ENCODE data around the gene INSM1.

INSM1 gene

DNA sequence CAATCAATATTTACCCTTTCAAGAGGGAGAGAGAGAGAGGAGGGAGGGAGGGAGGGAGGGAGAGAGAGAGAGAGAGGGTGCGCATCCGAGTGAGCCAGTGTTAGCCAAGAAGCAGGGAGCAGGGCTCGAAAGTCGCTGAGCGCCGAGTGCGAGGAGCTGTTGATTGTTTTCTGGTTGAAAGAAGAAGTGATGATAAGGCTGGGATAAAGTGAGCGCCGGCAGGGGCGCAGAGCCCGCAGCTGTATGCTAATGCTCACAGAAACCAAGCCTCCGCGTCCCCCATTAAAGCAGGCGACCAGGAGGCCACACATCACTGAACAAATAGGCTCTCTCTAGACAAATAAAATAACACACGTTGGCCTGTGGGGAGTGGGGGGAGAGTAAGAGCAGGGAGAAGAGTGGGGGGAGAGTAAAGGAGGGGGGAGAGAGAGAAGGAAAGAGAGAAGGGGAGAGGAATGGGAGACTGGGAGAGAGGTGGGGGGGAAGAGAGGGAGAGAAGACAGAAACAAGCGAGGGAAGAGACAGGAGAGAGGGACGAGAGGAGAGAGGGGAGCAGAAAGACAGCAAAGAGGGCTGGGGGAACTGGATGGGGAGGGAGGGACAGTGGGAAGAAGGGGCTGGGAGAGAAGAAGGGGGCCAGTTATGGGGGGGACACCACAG, 5.0 kb upstream of the INSM1 start:
- DNase-seq: no peak

DNA sequence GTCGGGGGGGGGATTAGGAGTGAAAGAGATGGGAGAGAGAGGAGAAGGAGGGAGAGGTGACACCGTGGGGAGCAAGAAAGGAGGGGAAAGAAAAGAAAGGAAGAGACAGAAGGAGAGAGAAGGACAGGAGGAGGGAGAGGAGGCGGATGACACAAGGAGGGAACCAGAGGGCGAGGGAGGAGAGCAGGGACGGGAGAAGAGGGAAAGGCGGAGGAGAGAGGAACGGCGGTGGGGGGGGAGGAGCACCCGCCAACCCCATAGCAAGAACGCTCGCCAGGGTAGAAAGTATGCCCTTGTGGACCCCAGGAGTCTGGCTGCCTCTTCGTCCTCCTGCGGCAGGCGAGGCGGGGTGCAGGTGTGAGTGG, 4.5 kb upstream of the INSM1 start:
- no peak for DNase-seq

DNA sequence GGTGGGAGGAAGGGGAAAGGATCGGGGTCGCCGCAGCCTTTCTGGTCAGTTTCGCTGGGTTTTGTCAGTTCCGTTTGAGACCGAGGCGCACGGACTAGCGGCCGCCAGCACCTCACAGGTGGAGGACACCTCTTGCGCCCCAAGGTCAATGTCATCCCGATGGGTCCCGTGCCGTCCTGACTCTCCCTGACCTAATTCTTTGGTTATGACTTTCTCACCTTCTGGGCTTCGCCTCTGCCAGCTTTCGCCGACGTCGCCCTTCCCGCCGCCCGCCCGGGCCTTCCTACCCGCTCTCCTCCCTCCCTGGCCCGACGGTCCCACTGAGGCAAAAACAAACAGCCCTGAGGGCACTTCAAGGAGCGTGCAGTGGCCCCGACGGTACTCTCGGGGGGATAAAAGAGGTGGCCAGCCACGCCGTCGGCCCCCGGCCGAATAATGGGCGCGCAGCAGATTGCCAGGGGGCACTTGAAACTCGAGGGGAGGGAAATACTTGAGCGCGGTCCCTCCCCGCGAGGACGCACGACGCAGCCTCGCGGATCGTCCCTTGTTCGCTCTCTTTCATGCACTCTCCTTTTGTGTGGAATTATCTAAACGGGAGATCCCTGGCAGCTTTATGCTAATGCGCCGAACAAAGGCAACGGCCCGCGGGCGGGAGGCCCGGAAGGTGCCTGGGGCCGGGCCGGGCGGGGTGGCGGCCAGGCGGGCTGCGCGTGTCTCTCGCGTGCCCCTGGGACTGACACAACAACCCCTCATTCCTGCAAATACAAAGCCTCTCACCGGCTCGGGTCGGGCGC, 3.9 kb upstream of the INSM1 start:
- DNase-seq: no peak

DNA sequence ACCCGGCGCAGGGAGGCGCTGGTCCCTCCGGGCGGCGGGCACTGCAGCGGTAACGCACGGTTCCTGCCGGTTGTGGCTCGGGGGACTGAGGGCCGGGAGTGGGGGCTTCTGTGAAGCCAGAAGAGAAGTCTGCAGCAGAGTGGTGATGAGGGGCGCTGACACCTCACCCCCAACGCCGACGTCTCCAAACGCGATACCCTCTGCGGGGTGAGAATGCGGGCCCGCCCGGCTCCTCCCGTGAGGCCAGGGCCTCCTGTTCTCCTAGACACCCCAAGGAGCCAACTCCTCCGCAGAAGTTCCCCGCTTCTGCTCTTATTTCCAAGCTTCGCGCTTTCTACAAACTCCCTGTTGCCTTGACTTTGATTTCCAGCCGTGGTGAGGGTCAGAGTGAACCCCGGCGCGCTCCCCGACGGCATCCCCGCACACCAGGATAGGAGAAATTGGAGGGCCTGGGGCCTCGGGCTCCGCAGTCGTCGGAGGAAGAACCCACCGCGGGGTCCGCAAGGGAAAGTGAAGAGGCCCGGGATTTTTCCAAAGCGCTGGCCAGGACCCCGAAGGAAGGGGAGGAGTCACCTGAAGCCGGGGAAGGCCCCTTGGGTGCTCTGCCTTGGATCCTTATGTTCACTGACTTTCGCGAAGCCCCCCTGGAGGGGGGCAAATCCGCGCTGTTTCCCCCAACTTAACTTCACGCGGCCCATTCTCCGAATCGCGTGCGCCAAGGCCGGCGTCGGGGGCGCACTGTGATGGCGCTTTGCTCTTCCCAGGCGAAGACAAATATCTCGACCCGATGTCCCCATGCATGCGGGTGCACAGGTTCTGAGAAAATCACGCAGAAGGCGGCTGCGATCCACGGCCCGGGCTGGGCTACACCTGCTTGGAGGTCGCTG, 3.1 kb upstream of the INSM1 start:
- no peak for DNase-seq

DNA sequence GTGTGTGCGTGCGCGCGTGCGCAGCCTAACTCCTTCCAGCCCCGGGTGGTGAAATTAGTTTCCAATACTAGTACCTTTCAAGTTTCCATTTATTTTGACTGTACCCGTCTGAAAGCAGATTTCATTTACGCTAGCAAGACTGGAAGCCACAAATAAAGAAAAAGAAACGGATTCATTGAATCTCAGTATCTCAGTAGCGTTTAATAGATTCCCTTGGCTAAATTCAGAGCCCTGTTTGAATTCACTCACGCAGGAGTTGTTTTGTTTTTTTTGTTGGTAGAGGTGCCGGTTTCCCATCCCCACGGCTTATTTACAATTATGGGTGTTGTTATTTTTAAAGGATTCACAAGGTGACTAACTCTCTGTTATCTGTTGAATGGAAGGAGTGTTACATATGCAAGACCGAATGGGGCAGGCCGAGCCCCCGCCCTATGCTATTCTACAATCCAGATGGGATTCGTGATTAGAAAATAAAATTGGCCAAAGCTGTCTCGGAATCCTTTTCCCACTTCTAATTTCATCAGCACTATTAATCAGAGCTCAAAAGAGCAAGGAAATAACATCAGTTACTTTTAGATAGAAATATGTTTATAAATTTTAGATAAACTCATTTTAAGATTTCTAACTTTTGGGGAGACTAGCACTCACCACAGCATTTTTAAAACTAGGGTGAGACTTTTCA, 2.3 kb upstream of the INSM1 start:
- DNase-seq: no peak

- DNase-seq: no peak
Observed at GRCh38 chr20:20366551-20366875, 1.4 kb upstream of the INSM1 start.

- DNase-seq: no peak
Observed at GRCh38 chr20:20366876-20367574, 879 bp upstream of the INSM1 start.

- DNase-seq: no peak
Observed at GRCh38 chr20:20368418-20369249, 730 bp downstream of the INSM1 start.

DNA sequence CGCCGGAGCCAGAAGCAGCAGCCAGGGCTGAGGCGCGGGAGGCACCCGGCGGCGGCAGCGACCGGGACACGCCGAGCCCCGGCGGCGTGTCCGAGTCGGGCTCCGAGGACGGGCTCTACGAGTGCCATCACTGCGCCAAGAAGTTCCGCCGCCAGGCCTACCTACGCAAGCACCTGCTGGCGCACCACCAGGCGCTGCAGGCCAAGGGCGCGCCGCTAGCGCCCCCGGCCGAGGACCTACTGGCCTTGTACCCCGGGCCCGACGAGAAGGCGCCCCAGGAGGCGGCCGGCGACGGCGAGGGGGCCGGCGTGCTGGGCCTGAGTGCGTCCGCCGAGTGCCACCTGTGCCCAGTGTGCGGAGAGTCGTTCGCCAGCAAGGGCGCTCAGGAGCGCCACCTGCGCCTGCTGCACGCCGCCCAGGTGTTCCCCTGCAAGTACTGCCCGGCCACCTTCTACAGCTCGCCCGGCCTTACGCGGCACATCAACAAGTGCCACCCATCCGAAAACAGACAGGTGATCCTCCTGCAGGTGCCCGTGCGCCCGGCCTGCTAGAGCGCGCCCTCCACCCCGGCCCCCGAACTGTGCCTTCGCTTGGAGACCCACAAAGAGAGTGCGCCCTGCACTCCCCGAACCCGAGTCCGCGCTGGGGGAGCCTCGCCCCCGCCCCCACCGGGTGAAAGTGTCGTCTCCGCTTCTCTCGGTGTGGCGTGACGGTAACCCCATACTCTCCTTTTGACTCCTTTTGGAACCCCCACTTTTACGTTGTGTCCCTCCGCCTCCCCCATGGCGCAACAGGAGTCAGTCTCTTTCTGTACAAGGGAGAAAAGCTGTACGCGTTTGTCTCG, 1.6 kb downstream of the INSM1 start:
- no peak for DNase-seq

DNA sequence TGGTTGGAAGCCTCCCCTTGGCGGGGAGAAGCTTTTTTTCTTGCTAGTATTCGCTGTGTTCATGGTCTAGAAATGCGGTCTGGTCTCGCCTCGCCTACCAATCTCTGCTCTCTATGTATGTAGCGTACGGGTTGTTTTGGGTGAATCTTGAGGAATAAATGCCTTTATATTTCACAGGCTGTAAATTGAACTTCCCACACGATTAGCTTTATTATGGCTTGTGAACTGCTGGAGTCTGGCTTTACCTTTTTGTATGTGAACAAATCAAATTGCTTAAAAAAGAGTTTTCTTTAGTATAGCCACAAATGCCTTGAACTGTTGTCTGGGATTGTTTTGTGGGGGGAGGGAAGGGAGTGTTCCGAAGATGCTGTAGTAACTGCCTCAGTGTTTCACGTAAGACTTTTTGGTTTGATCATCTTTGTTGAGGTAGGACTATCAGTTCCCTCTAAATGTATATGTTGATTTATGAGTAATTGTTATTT, 2.2 kb downstream of the INSM1 start:
- no peak for DNase-seq

GRCh38 chr20:20371083-20371482, 3.2 kb downstream of the INSM1 start:
- DNase-seq: no peak

- no peak for DNase-seq
Observed at GRCh38 chr20:20371681-20372080, 3.8 kb downstream of the INSM1 start.

- no peak for DNase-seq
Observed at GRCh38 chr20:20373091-20373571, 5.2 kb downstream of the INSM1 start.

DNA sequence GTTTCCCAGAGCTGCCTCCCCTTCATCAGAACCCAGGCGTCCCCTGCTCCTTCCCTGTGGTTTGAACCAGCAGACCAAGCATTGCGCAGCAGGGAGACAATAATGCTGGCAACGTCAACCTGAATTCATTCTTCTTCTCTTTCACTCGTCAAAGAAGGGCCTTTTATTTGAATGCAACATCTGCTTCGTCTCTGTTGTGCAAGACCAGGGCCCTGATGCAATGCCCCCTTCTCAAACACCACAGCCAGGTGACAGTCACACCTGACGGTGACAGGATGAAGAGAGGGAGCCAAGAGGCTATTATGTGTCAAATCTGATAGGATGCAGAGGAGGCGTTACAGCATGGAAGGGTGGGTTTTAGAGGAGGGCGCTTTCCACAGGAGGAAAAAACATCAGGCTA, 8.0 kb downstream of the INSM1 start:
- no peak for DNase-seq

DNA sequence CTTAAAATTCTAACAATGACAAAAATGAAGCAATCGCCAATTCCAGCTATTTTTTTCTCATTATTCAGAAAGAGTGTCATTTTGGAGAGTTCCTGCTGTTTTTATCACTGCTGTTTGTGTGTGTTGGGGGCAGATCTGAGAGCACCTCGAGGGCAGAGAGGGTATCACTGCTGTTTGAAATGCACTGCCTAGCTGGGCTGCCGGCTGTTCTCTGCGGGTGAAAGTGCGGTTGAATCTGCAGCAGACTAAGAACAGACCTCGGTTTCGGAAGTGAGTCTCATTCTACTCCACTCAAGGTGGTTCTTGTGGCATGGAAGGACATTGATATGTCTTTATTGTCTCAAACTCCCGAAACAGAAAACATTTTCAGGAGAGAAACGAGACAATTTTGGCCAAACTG, 18.3 kb downstream of the INSM1 start:
- DNase-seq: no peak

DNA sequence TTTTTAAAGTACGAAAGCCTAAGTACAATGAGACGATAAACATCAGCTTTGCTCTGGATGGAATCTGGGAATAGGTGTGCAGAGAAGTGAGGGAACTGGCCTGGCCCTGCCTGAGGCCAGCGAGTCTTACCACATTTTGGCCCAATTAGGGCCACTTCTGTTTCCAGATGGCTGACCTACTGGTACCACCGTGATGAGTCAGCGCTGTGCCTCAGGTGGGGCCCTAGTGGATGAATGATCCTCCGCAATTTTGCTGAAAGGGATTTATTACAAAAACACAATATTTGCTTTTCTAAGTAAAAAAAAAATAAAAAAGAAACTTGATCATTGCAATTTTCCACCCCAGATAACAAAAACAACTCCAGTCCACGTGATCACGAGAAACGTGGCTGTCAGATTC, 22.5 kb downstream of the INSM1 start:
- DNase-seq: no peak

DNA sequence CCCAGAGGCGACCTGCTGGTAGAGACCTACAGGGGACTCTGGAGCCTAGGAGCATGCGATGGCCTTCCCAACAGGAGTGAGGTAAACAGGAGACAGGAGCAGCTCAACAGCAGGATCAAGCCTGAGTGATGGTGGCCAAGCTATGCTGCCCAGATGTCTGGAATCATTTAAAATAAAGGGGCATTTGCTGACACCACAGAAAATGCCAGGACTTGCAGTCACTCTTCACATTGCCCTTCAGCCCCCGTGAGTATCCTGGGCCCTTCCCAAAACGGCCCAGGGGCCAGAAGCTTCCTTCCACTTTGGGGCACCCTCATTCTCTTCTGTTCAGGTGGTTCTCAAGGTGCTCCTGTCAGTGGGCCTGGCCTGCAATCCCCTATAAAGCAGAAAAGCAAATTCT, 23.2 kb downstream of the INSM1 start:
- no peak for DNase-seq

GRCh38 chr20:20391766-20392165, 23.9 kb downstream of the INSM1 start:
- no peak for DNase-seq

GRCh38 chr20:20393207-20394120, 25.6 kb downstream of the INSM1 start:
- no peak for DNase-seq
